Activated T-cell treated with anti-CD3 and anti-CD28 coated beads for 4 hours (primary cell): Measurements from ENCODE around the gene SPDYE18.
"Not testable (repeated sequence)": the region's sequence is repeated elsewhere in the genome, so short reads cannot be mapped to it uniquely, and the experiment has no call there.

Source experiments
- DNase-seq: peaks from one replicate; pipeline ENCODE4 v3.0.0-alpha.2; 2020

SPDYE18 gene

GRCh38 chr7:77005461-77006057 is 56.8 kb downstream of the SPDYE18 start:
- DNase-seq = not testable (repeated sequence)

- not testable (repeated sequence) for DNase-seq
Measured at GRCh38 chr7:77004151-77004550, 58.2 kb downstream of the SPDYE18 start.

- DNase-seq = not testable (repeated sequence)
Measured at GRCh38 chr7:77003241-77003640, 59.1 kb downstream of the SPDYE18 start.

- DNase-seq = not testable (repeated sequence)
Measured at GRCh38 chr7:77002678-77003233, 59.6 kb downstream of the SPDYE18 start.

GRCh38 chr7:77002104-77002503 is 60.3 kb downstream of the SPDYE18 start:
- DNase-seq = not testable (repeated sequence)
